Ishikawa (cell line): ENCODE measurements around the gene MIDN.

Source experiments
- CEBPB ChIP-seq: IDR thresholded peaks from 2 replicates; pipeline ENCODE4 v1.6.1; 2012
- EP300 ChIP-seq: IDR thresholded peaks from 2 replicates; pipeline ENCODE4 v1.6.1; 2012; ENCODE audit warnings: borderline replicate concordance
- FOXM1 ChIP-seq: IDR thresholded peaks from 2 replicates; pipeline ENCODE4 v1.6.1; 2012; ENCODE audit warnings: low read depth, borderline replicate concordance
- MAX ChIP-seq: IDR thresholded peaks from 2 replicates; pipeline ENCODE4 v1.6.1; 2012
- TCF12 ChIP-seq: IDR thresholded peaks from 2 replicates; pipeline ENCODE4 v1.6.1; 2012; ENCODE audit warnings: low read depth
- TEAD4 ChIP-seq: IDR thresholded peaks from 2 replicates; pipeline ENCODE4 v1.6.1; 2012
- YY1 ChIP-seq: IDR thresholded peaks from 2 replicates; pipeline ENCODE4 v1.6.1; 2012; ENCODE audit warnings: low read depth
- TF ChIP-seq, protein P1 (sequence below): IDR thresholded peaks from 2 replicates; pipeline ENCODE4 v1.6.1; 2012; ENCODE audit warnings: low read depth, mild to moderate bottlenecking

DNA sequence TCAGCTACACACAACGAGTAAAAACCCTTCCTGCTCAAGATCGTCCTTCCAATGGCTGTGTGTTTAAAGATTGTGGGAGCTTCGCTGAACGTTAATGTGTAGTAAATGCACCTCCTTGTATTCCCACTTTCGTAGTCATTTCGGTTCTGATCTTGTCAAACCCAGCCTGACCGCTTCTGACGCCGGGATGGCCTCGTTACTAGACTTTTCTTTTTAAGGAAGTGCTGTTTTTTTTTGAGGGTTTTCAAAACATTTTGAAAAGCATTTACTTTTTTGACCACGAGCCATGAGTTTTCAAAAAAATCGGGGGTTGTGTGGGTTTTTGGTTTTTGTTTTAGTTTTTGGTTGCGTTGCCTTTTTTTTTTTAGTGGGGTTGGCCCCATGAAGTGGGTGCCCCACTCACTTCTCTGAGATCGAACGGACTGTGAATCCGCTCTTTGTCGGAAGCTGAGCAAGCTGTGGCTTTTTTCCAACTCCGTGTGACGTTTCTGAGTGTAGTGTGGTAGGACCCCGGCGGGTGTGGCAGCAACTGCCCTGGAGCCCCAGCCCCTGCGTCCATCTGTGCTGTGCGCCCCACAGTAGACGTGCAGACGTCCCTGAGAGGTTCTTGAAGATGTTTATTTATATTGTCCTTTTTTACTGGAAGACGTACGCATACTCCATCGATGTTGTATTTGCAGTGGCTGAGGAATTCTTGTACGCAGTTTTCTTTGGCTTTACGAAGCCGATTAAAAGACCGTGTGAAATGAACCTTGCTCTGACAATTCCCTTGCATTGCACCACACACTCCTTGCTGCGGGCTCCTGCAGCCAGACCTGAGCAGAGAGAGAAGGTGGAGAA lies 24.3 kb downstream of the MIDN start:
- TF ChIP-seq TCF12 (no peak), EP300 (no peak), FOXM1 (no peak), MAX (no peak), TEAD4 (no peak), YY1 (no peak), CEBPB (no peak)
- TF ChIP-seq, protein P1, sequence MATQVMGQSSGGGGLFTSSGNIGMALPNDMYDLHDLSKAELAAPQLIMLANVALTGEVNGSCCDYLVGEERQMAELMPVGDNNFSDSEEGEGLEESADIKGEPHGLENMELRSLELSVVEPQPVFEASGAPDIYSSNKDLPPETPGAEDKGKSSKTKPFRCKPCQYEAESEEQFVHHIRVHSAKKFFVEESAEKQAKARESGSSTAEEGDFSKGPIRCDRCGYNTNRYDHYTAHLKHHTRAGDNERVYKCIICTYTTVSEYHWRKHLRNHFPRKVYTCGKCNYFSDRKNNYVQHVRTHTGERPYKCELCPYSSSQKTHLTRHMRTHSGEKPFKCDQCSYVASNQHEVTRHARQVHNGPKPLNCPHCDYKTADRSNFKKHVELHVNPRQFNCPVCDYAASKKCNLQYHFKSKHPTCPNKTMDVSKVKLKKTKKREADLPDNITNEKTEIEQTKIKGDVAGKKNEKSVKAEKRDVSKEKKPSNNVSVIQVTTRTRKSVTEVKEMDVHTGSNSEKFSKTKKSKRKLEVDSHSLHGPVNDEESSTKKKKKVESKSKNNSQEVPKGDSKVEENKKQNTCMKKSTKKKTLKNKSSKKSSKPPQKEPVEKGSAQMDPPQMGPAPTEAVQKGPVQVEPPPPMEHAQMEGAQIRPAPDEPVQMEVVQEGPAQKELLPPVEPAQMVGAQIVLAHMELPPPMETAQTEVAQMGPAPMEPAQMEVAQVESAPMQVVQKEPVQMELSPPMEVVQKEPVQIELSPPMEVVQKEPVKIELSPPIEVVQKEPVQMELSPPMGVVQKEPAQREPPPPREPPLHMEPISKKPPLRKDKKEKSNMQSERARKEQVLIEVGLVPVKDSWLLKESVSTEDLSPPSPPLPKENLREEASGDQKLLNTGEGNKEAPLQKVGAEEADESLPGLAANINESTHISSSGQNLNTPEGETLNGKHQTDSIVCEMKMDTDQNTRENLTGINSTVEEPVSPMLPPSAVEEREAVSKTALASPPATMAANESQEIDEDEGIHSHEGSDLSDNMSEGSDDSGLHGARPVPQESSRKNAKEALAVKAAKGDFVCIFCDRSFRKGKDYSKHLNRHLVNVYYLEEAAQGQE, result no peak
